ENCODE results near the gene CAMSAP2.
"Not testable (repeated sequence)": the region's sequence is repeated elsewhere in the genome, so short reads cannot be mapped to it uniquely, and the experiment has no call there.

Gene CAMSAP2

DNA sequence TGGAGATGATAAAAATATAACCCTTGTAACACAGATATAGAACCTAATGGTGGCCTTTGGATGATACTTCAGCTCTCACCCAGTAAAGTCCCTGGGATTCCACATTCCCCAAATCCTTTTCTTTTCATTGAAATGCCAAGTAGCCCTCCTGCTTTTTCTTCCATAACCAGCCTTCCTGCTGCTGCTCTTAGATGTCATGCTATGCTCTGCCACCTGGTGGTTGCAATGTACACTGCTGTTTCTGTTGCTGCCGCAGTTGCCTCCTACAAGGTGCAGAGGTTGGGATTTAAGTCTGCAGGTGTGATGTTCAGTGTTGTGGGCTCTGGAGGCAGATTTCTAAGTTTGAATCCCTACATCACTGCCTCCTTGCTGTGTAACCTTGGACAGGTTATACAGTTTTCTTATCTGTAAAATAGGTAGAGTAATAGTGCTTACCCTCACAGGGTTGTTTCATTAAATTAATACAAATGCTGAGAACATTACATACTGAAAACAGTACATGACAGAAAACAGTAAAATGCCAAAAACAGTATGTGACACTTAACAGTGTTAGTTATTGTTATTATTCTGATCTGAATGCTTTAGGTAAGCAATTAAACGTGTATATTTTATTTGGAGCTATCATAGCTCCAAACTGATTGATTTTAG is 64.3 kb downstream of the CAMSAP2 start:
- in situ Hi-C loops (cut with HindIII; ENCODE audit: low sequenced_read_pairs): no loop called here
- DNase-seq (ENCODE audit: low read depth, low spot score): peak; percentile 80
- H3K4me3 ChIP-seq (ENCODE audit: low read depth, low read length): no peak overlapping the region
- TF ChIP-seq CTCF (IDR thresholded peaks at IDR 0.05; ENCODE audit: low read depth, low read length): peak; percentile 93

GRCh38 chr1:200805719-200806118 is 67.0 kb downstream of the CAMSAP2 start:
- no peak for TF ChIP-seq CTCF (IDR thresholded peaks at IDR 0.05; ENCODE audit: low read depth, low read length)
- in situ Hi-C loops (cut with HindIII; ENCODE audit: low sequenced_read_pairs): no loop called here
- DNase-seq (ENCODE audit: low read depth, low spot score): no peak
- no peak overlapping the region for H3K4me3 ChIP-seq (ENCODE audit: low read depth, low read length)

DNA sequence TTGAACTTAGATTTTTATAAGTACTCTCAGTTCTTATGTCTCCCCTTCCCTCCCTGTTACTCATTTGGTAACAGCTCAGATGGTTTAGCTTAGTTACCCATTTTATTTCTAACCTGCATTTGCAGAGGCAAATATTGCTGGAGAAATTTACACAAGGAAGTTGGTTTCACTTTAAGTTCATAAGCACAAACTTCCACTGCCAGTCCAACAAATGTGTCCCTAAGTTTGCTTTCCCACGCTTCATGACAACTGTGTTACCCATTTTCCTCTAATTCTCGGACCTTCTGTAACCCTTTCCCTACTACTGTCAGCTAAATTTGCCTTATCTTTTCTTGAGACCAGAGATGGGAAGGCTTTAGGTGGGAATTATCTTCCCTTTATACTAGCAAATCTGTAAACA is 70.2 kb downstream of the CAMSAP2 start:
- no peak for DNase-seq (ENCODE audit: low read depth, low spot score)
- H3K4me3 ChIP-seq (ENCODE audit: low read depth, low read length): no peak overlapping the region
- in situ Hi-C loops (cut with HindIII; ENCODE audit: low sequenced_read_pairs): no loop called here
- no peak for TF ChIP-seq CTCF (IDR thresholded peaks at IDR 0.05; ENCODE audit: low read depth, low read length)

- H3K4me3 ChIP-seq (ENCODE audit: low read depth, low read length): no peak overlapping the region
- no peak for DNase-seq (ENCODE audit: low read depth, low spot score)
- in situ Hi-C loops (cut with HindIII; ENCODE audit: low sequenced_read_pairs): no loop called here
- TF ChIP-seq CTCF (IDR thresholded peaks at IDR 0.05; ENCODE audit: low read depth, low read length): no peak
Observed at GRCh38 chr1:200811704-200812103, 73.0 kb downstream of the CAMSAP2 start.

- H3K4me3 ChIP-seq (ENCODE audit: low read depth, low read length); in situ Hi-C loops (cut with HindIII; ENCODE audit: low sequenced_read_pairs); DNase-seq (ENCODE audit: low read depth, low spot score): not testable (repeated sequence)
Observed at GRCh38 chr1:200816624-200817224, 78.0 kb downstream of the CAMSAP2 start.

GRCh38 chr1:200818248-200818647 is 79.6 kb downstream of the CAMSAP2 start:
- no peak overlapping the region for H3K4me3 ChIP-seq (ENCODE audit: low read depth, low read length)
- in situ Hi-C loops (cut with HindIII; ENCODE audit: low sequenced_read_pairs): no loop called here
- no peak for TF ChIP-seq CTCF (IDR thresholded peaks at IDR 0.05; ENCODE audit: low read depth, low read length)
- DNase-seq (ENCODE audit: low read depth, low spot score): no peak

- H3K4me3 ChIP-seq (ENCODE audit: low read depth, low read length): no peak overlapping the region
- TF ChIP-seq CTCF (IDR thresholded peaks at IDR 0.05; ENCODE audit: low read depth, low read length): no peak
- in situ Hi-C loops (cut with HindIII; ENCODE audit: low sequenced_read_pairs): no loop called here
- DNase-seq (ENCODE audit: low read depth, low spot score): no peak
Observed at GRCh38 chr1:200819726-200820125, 81.0 kb downstream of the CAMSAP2 start.
